NCI-H2107 treated with DMSO at 0.1 percent for 48 hours (cell line): ENCODE results near the gene AVPR1A.
"Not testable (repeated sequence)": the region's sequence is repeated elsewhere in the genome, so short reads cannot be mapped to it uniquely, and the experiment has no call there.

Experiments used
- DNase-seq: peaks from one replicate; lab custom pipeline; 2025; ENCODE audit not compliant: unreplicated experiment; lab: John Stamatoyannopoulos, UW

Gene AVPR1A

GRCh38 chr12:63150713-63151622, at the start of gene AVPR1A:
TSS of gene AVPR1A (minus strand) at chr12:63151201. CDS start at chr12:63150836, 365 bp downstream.
- peak; percentile 8 for DNase-seq

- no peak for DNase-seq
Measured at GRCh38 chr12:63196168-63196567, 45.2 kb upstream of the AVPR1A start.

- DNase-seq: no peak
Measured at GRCh38 chr12:63179224-63179623, 28.2 kb upstream of the AVPR1A start.

- DNase-seq: no peak
Measured at GRCh38 chr12:63170321-63170720, 19.3 kb upstream of the AVPR1A start.

- DNase-seq: not testable (repeated sequence)
Measured at GRCh38 chr12:63167741-63168140, 16.7 kb upstream of the AVPR1A start.

GRCh38 chr12:63164911-63165310, 13.9 kb upstream of the AVPR1A start:
- peak; percentile 81 for DNase-seq

- DNase-seq: peak; percentile 40
Measured at GRCh38 chr12:63163541-63163940, 12.5 kb upstream of the AVPR1A start.

GRCh38 chr12:63155375-63155774, 4.4 kb upstream of the AVPR1A start:
- no peak for DNase-seq

- no peak for DNase-seq
Measured at GRCh38 chr12:63154560-63154959, 3.6 kb upstream of the AVPR1A start.

GRCh38 chr12:63152321-63152700, 1.3 kb upstream of the AVPR1A start:
- no peak for DNase-seq

GRCh38 chr12:63151623-63152320, 771 bp upstream of the AVPR1A start:
- peak; percentile 67 for DNase-seq

- DNase-seq: no peak
Measured at GRCh38 chr12:63149909-63150712, 890 bp downstream of the AVPR1A start.

- no peak for DNase-seq
Measured at GRCh38 chr12:63144556-63144955, 6.4 kb downstream of the AVPR1A start.

GRCh38 chr12:63138488-63138887, 12.5 kb downstream of the AVPR1A start:
- DNase-seq: no peak

GRCh38 chr12:63133981-63134380, 17.0 kb downstream of the AVPR1A start:
- no peak for DNase-seq

GRCh38 chr12:63132201-63132600, 18.8 kb downstream of the AVPR1A start:
- no peak for DNase-seq

GRCh38 chr12:63129927-63130326, 21.1 kb downstream of the AVPR1A start:
- no peak for DNase-seq

- DNase-seq: no peak
Measured at GRCh38 chr12:63124778-63125177, 26.2 kb downstream of the AVPR1A start.

GRCh38 chr12:63103494-63104131, 47.4 kb downstream of the AVPR1A start:
- DNase-seq: peak; percentile 30

GRCh38 chr12:63101920-63102319, 49.1 kb downstream of the AVPR1A start:
- DNase-seq: no peak

- DNase-seq: peak; percentile 38
Measured at GRCh38 chr12:63098851-63099250, 52.1 kb downstream of the AVPR1A start.
